Measurements from ENCODE around the gene BCAS1.

Gene BCAS1, protein sequence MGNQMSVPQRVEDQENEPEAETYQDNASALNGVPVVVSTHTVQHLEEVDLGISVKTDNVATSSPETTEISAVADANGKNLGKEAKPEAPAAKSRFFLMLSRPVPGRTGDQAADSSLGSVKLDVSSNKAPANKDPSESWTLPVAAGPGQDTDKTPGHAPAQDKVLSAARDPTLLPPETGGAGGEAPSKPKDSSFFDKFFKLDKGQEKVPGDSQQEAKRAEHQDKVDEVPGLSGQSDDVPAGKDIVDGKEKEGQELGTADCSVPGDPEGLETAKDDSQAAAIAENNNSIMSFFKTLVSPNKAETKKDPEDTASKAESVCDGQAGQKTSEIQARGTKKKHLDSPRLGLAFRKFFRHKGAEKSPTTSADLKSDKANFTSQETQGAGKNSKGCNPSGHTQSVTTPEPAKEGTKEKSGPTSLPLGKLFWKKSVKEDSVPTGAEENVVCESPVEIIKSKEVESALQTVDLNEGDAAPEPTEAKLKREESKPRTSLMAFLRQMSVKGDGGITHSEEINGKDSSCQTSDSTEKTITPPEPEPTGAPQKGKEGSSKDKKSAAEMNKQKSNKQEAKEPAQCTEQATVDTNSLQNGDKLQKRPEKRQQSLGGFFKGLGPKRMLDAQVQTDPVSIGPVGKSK

GRCh38 chr20:54070187-54070987 is at the start of gene BCAS1:
Gene BCAS1 (minus strand): TSS chr20:54070594. CDS start chr20:54058718, 11,876 bp downstream.
- DNase-seq (ENCODE audit: low spot score) = no peak
- H3K9me3 Mint-ChIP-seq = no peaks in the 10 kb centered on the region
- no peaks in the 10 kb centered on the region for H3K36me3 Mint-ChIP-seq (ENCODE audit: low read depth)
- peaks cover 8% of the 10 kb centered on the region for H3K4me1 Mint-ChIP-seq (ENCODE audit: low read depth)
- H3K27me3 Mint-ChIP-seq (ENCODE audit: low read depth) = peaks cover 6% of the 10 kb centered on the region
- no peak within 1 kb of the TSS for H3K27ac Mint-ChIP-seq
- no peak within 1 kb of the TSS for H3K4me3 Mint-ChIP-seq

DNA sequence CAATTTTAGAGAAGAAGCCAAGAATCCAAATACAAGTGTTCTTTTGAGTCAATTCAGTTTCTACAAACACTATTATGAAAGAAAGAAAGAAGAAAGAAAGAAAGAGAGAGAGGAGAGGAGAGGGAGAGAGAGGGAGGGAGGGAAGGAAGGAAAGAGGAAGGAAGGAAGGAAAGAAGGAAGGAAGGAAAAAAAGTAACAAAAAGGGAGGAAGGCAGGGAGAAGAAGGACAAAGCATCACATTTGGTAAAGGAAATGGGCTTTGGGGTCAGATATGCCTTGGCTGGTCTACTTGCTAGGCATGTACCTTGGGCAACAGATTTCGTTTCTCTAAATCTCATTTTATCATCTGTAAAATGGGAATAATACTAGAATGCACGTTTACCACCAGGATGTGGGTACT is 49.4 kb upstream of the BCAS1 start:
- Mint-ChIP-seq H3K9me3 (no peaks in the 10 kb centered on the region), H3K36me3 (ENCODE audit: low read depth) (no peaks in the 10 kb centered on the region), H3K27me3 (ENCODE audit: low read depth) (no peaks in the 10 kb centered on the region), H3K27ac (no peak overlapping the region), H3K4me3 (no peak overlapping the region), H3K4me1 (ENCODE audit: low read depth) (no peaks in the 10 kb centered on the region)
- no peak for DNase-seq (ENCODE audit: low spot score)

GRCh38 chr20:54118220-54119001 is 48.0 kb upstream of the BCAS1 start:
- H3K36me3 Mint-ChIP-seq (ENCODE audit: low read depth) = no peaks in the 10 kb centered on the region
- H3K9me3 Mint-ChIP-seq = no peaks in the 10 kb centered on the region
- peaks cover 6% of the 10 kb centered on the region for H3K27me3 Mint-ChIP-seq (ENCODE audit: low read depth)
- no peak overlapping the region for H3K27ac Mint-ChIP-seq
- no peak for DNase-seq (ENCODE audit: low spot score)
- H3K4me1 Mint-ChIP-seq (ENCODE audit: low read depth) = no peaks in the 10 kb centered on the region
- no peak overlapping the region for H3K4me3 Mint-ChIP-seq

- no peak for DNase-seq (ENCODE audit: low spot score)
- Mint-ChIP-seq H3K4me3 (no peak overlapping the region), H3K9me3 (no peaks in the 10 kb centered on the region), H3K27ac (no peak overlapping the region), H3K36me3 (ENCODE audit: low read depth) (no peaks in the 10 kb centered on the region), H3K4me1 (ENCODE audit: low read depth) (no peaks in the 10 kb centered on the region), H3K27me3 (ENCODE audit: low read depth) (peaks cover 8% of the 10 kb centered on the region)
These were observed 46.3 kb upstream of the BCAS1 start for GRCh38 chr20:54116550-54117235.

GRCh38 chr20:54115172-54115854 is 44.9 kb upstream of the BCAS1 start:
- H3K27ac Mint-ChIP-seq = no peak overlapping the region
- H3K4me1 Mint-ChIP-seq (ENCODE audit: low read depth) = peaks cover 4% of the 10 kb centered on the region
- no peak overlapping the region for H3K4me3 Mint-ChIP-seq
- H3K9me3 Mint-ChIP-seq = no peaks in the 10 kb centered on the region
- H3K27me3 Mint-ChIP-seq (ENCODE audit: low read depth) = peaks cover 8% of the 10 kb centered on the region
- no peaks in the 10 kb centered on the region for H3K36me3 Mint-ChIP-seq (ENCODE audit: low read depth)
- no peak for DNase-seq (ENCODE audit: low spot score)

DNA sequence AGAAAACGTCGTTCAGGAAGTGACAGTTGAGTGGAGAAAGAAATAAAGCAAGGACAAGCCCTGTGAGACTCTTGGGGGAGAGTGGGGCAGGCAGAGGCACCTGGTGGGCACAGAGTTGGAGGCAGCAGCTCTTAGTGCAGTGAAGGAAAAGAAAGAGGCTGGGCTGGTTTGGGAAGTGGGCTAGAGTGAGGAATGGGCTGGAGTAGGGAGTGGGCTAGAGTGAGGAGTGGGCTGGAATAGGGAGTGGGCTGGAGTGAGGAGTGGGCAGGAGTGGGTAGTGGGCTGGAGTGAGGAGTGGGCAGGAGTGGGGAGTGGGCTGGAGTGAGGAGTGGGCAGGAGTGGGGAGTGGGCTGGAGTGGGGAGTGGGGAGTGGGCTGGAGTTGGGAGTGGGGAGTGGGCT is 43.7 kb upstream of the BCAS1 start:
- H3K27ac Mint-ChIP-seq = no peak overlapping the region
- DNase-seq (ENCODE audit: low spot score) = no peak
- peaks cover 8% of the 10 kb centered on the region for H3K4me1 Mint-ChIP-seq (ENCODE audit: low read depth)
- H3K9me3 Mint-ChIP-seq = no peaks in the 10 kb centered on the region
- peaks cover 8% of the 10 kb centered on the region for H3K27me3 Mint-ChIP-seq (ENCODE audit: low read depth)
- H3K4me3 Mint-ChIP-seq = no peak overlapping the region
- H3K36me3 Mint-ChIP-seq (ENCODE audit: low read depth) = no peaks in the 10 kb centered on the region

- H3K27ac Mint-ChIP-seq = no peak overlapping the region
- no peak overlapping the region for H3K4me3 Mint-ChIP-seq
- no peak for DNase-seq (ENCODE audit: low spot score)
- no peaks in the 10 kb centered on the region for H3K36me3 Mint-ChIP-seq (ENCODE audit: low read depth)
- H3K9me3 Mint-ChIP-seq = no peaks in the 10 kb centered on the region
- peaks cover 8% of the 10 kb centered on the region for H3K4me1 Mint-ChIP-seq (ENCODE audit: low read depth)
- peaks cover 8% of the 10 kb centered on the region for H3K27me3 Mint-ChIP-seq (ENCODE audit: low read depth)
These were observed 43.2 kb upstream of the BCAS1 start for GRCh38 chr20:54113566-54113965.

DNA sequence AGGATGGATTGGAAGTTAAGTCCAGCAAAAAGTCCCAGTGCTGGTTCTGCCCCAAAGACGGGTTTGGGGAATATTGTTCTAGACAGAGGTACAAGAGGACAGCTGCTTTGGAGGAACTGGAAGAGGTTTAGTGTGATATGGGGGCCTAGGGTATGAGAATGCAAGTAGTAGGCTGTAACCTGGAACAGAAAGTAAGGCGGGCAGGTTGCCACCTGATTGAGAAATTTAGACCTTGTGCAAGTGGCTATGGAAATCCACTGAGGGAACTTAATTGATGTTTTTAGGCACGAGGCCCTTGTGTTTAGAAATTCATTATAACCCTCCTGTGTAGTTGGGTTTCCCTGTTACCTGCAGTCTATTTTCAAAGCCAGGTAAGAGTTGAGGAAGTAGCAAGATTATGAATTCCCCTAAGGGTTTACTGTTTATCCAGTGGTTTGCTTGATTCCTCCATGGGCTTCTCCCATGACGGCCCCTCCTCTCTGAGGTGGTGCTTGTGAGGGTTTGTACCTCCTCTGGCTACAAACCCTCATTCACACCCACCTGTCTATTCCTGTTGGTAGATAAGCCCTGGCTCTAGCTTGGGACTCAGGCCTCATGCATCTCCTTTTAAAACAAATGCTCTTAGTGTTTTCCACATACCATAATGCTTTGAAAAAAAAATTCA is 42.0 kb upstream of the BCAS1 start:
- peaks cover 8% of the 10 kb centered on the region for H3K4me1 Mint-ChIP-seq (ENCODE audit: low read depth)
- H3K36me3 Mint-ChIP-seq (ENCODE audit: low read depth) = no peaks in the 10 kb centered on the region
- DNase-seq (ENCODE audit: low spot score) = no peak
- no peaks in the 10 kb centered on the region for H3K9me3 Mint-ChIP-seq
- H3K4me3 Mint-ChIP-seq = no peak overlapping the region
- H3K27me3 Mint-ChIP-seq (ENCODE audit: low read depth) = peaks cover 14% of the 10 kb centered on the region
- H3K27ac Mint-ChIP-seq = no peak overlapping the region

- DNase-seq (ENCODE audit: low spot score) = no peak
- no peak overlapping the region for H3K27ac Mint-ChIP-seq
- H3K9me3 Mint-ChIP-seq = no peaks in the 10 kb centered on the region
- no peak overlapping the region for H3K4me3 Mint-ChIP-seq
- H3K4me1 Mint-ChIP-seq (ENCODE audit: low read depth) = peaks cover 8% of the 10 kb centered on the region
- peaks cover 14% of the 10 kb centered on the region for H3K27me3 Mint-ChIP-seq (ENCODE audit: low read depth)
- H3K36me3 Mint-ChIP-seq (ENCODE audit: low read depth) = no peaks in the 10 kb centered on the region
These were observed 41.1 kb upstream of the BCAS1 start for GRCh38 chr20:54111460-54111859.

DNA sequence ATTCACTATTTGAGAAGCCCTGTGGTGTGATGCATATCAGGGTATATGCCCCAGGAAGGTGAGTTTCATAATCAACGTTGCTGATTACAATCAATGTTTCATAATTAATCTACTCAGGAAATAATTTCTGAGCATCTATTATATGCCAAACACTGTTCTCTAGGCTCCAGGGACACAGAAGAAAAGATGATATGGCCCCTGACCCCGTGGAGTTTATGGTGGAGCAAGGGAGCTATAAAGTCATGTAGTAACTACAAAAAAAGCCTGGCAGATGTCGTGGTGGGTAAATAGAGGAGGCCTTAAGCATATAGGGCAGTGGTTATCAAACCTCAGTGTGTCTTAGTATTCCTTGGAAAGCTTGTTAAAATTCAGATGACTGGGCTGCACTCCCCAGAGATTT is 40.1 kb upstream of the BCAS1 start:
- Mint-ChIP-seq H3K4me1 (ENCODE audit: low read depth) (peaks cover 8% of the 10 kb centered on the region), H3K27ac (no peak overlapping the region), H3K36me3 (ENCODE audit: low read depth) (no peaks in the 10 kb centered on the region), H3K9me3 (no peaks in the 10 kb centered on the region), H3K4me3 (no peak overlapping the region), H3K27me3 (ENCODE audit: low read depth) (peaks cover 14% of the 10 kb centered on the region)
- no peak for DNase-seq (ENCODE audit: low spot score)

- H3K27me3 Mint-ChIP-seq (ENCODE audit: low read depth) = peaks cover 14% of the 10 kb centered on the region
- H3K36me3 Mint-ChIP-seq (ENCODE audit: low read depth) = no peaks in the 10 kb centered on the region
- H3K27ac Mint-ChIP-seq = no peak overlapping the region
- H3K4me3 Mint-ChIP-seq = no peak overlapping the region
- no peaks in the 10 kb centered on the region for H3K9me3 Mint-ChIP-seq
- no peak for DNase-seq (ENCODE audit: low spot score)
- peaks cover 10% of the 10 kb centered on the region for H3K4me1 Mint-ChIP-seq (ENCODE audit: low read depth)
These were observed 39.6 kb upstream of the BCAS1 start for GRCh38 chr20:54110041-54110440.

DNA sequence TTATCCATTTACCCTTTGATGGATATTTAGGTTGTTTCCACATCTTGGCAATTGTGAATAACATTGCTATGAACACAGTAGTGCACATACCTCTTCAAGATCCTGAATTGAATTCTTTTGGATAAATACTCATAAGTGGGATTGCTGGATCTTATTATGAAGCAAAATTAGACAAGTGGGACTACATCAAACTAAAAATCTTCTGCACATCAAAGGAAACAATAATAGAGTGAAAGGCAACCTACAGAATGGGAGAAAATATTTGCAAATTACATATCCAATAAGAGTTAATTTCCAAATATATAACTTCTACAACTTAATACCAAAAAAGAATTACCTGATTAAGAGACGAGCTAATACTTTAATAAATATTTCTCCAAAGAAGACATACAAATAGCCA is 38.4 kb upstream of the BCAS1 start:
- Mint-ChIP-seq H3K4me1 (ENCODE audit: low read depth) (peaks cover 11% of the 10 kb centered on the region), H3K36me3 (ENCODE audit: low read depth) (no peaks in the 10 kb centered on the region), H3K4me3 (no peak overlapping the region), H3K27me3 (ENCODE audit: low read depth) (peaks cover 16% of the 10 kb centered on the region), H3K9me3 (no peaks in the 10 kb centered on the region), H3K27ac (no peak overlapping the region)
- no peak for DNase-seq (ENCODE audit: low spot score)
